Skeletal muscle cell (primary cell): Measurements from ENCODE around the gene LCA5.
A peak's percentile ranks its signal among the peaks of the same experiment; 100 is the strongest.
"Not testable (repeated sequence)": the region's sequence is repeated elsewhere in the genome, so short reads cannot be mapped to it uniquely, and the experiment has no call there.

ENCODE experiments used
- DNase-seq: peaks from one replicate; pipeline ENCODE4 v3.0.0-alpha.2; 2010; ENCODE audit warnings: low read depth
- H3K4me3 ChIP-seq: 2 replicates; pipeline ENCODE4 v1.5.1; 2011; ENCODE audit warnings: low read depth, mild to moderate bottlenecking, control low read depth, low read length, moderate library complexity

Gene LCA5

GRCh38 chr6:79536954-79537747, at the start of gene LCA5:
TSS of gene LCA5 (minus strand) at chr6:79537430. CDS start at chr6:79518894, 18,536 bp downstream.
- peak within 1 kb of the TSS; percentile 81 for H3K4me3 ChIP-seq
- DNase-seq, result peak; percentile 91

DNA sequence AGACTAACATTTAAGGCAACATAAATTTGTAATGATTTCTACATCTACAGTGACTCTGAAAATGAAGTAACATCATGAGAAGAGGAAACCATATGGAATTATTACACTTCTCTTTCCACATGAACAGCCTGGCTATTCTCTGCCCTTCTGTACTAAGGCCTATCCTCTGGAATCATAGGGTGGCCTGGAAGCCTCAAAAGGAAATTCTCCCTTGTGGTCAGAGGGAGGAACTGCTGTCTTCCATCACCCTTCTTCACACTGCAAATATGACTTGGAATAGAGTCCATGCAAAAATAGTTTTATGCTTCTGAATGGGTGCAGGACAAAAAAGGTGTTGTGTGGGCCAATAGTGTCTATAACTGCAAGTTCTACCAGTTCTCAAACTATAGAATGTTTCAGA, 49.3 kb upstream of the LCA5 start:
- no peak overlapping the region for H3K4me3 ChIP-seq
- DNase-seq, result no peak

GRCh38 chr6:79584332-79584731, 47.1 kb upstream of the LCA5 start:
- no peak for DNase-seq
- H3K4me3 ChIP-seq, result no peak overlapping the region

- H3K4me3 ChIP-seq, DNase-seq: not testable (repeated sequence)
Observed at GRCh38 chr6:79577926-79578325, 40.7 kb upstream of the LCA5 start.

- no peak overlapping the region for H3K4me3 ChIP-seq
- DNase-seq, result peak; percentile 47
Observed at GRCh38 chr6:79574630-79575225, 37.5 kb upstream of the LCA5 start.

DNA sequence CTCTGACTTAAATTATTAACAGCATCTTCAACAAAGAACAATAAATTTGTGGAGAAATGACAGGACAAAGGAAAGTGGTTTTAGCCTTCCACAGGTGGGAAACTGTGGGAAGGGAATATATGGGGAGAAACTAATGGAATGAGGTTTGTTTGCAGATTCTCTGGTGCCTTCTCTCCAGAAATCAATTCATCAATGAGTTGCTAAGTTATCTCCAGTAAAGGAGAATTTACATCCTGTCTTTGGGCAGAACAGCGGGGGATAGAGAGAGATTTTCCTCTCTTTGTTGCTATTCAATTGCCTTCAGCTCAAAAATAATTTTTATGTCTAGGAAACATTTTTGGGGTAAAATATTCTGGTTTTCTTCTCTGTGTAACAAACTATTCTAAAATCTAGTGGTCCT, 36.9 kb upstream of the LCA5 start:
- no peak overlapping the region for H3K4me3 ChIP-seq
- no peak for DNase-seq

- no peak overlapping the region for H3K4me3 ChIP-seq
- no peak for DNase-seq
Observed at GRCh38 chr6:79571030-79571367, 33.8 kb upstream of the LCA5 start.

- no peak overlapping the region for H3K4me3 ChIP-seq
- DNase-seq, result peak; percentile 46
Observed at GRCh38 chr6:79570129-79571029, 33.1 kb upstream of the LCA5 start.

DNA sequence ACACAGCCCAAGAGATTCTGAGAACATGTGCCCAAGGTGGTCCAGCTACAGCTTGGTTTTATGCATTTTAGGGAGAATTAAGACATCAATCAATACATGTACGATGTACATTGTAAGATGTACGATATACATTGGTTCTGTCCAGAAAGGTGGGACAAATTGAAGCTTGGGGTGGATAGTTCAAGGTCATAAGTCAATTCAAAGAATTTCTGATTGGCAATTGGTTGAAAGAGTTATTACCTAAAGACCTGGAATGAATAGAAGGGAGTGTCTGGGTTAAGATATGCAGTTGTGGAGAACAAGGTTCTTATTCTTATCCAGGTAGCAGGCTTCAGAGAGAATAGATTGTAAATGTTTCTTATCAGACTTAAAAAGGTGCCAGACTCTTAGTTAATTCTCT, 31.8 kb upstream of the LCA5 start:
- no peak for DNase-seq
- H3K4me3 ChIP-seq, result no peak overlapping the region

DNA sequence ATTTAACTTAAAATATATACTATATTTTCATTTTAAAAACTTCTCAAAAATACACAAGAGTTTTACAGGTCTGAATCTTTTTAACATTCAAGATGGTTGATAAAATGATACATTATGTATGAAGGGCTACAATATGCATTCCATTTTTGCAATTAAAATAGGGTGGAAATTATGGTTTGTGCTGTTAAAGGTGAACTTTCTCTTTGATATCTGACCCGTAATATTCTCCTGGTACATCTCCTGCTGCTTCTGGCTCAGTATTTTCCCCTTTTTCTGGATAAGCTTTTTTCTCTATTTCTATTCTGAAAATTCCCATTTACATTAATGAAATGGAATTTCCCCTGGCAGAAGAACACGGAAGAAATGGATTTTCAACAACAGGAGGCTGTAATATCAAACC, 27.4 kb upstream of the LCA5 start:
- H3K4me3 ChIP-seq, result no peak overlapping the region
- no peak for DNase-seq

- DNase-seq, result no peak
- no peak overlapping the region for H3K4me3 ChIP-seq
Observed at GRCh38 chr6:79559706-79560105, 22.5 kb upstream of the LCA5 start.

DNA sequence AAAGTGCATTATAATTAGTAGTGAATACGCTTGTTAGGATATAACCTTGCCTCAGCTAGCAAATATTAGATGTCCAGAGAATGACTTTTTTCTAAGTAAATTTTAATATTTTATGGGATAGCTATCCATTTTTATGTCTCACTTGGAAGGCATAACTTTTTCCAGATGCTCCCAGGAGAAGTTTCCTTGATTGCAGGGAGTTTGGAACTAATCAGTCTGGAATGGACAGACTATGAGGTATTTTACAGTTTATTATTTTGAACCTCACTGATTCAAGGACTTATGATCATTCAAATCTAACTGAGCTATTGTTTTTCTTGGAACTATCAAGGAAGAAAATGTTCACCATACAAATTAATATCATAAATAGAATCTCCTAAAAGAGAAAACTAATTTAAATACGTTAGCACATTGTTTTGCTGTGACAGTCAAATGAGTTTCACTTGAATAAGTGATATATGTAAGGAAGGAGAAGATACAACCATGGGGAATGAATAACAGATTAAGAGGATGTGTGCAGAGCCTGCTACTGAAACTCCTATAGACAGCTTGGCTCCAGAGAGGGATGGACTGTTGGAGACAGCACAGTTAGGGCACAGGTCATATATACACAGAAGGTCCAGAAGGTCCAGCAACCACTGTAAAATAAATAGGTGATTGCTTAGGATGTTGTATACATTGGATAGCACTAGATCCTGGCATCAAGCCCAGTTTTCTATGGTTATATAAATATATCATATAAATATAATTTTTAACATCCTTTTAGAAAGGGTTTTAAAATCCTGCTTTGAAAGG, 20.6 kb upstream of the LCA5 start:
- DNase-seq, result no peak
- no peak overlapping the region for H3K4me3 ChIP-seq

DNA sequence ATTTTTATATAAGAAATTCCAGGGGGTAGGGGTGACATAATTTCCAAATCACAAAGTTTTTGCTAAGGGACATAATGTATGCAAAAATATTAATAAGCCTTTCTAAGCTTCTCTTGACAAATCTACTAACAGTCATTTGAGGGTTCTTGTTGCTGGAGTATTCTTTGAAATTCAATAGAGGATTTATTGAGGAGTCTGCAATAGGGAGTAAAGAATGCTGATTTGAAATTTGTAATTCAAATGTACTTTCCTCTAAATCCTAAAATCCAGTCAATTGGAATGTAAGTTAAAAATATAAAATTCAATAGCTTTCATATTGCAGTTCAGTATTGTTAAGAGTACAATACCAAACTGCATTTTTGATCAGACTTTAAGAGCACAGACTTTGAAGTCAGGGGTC, 17.1 kb upstream of the LCA5 start:
- no peak overlapping the region for H3K4me3 ChIP-seq
- DNase-seq, result no peak

DNA sequence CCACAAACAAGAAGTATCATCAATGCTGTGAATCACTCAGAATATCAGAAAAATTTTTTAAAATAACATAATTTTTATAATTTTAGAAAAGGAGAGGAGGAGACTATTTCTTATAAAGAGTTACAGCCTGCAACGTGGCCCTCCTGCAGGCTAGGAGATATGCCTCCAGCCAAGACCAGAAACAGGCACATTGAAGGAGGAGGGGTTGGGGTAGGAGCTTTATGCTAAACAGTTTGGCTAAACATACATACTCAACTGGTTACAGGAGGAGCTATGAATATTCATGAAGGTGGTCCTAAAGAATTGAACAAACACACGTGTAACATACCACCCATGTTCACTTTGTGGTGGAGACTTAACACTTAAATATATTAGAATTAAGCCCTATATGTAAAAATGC, 14.2 kb upstream of the LCA5 start:
- no peak overlapping the region for H3K4me3 ChIP-seq
- DNase-seq, result no peak

- H3K4me3 ChIP-seq, result no peak overlapping the region
- no peak for DNase-seq
Observed at GRCh38 chr6:79548304-79548703, 11.1 kb upstream of the LCA5 start.

DNA sequence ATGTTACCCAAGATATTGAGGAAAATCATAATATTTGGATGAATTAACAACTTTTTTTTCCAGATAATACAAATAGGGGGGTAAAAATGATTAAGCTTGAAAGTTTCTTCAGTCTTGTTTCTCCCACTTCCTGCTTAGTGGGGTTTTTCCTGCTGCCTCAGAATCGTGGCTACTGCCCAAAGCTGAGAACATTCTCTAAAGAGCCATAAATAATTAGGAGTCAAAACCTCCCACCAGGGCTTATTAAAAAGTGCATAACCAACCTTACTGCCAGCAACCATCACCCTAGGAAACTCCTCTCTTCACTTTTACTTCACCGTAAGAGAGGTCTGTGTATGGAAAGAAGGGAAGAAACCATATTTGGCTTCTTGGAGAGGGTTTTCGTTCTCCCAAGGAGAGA, 9.0 kb upstream of the LCA5 start:
- H3K4me3 ChIP-seq, result no peak overlapping the region
- DNase-seq, result peak; percentile 31

- DNase-seq, result peak; percentile 98
- no peak overlapping the region for H3K4me3 ChIP-seq
Observed at GRCh38 chr6:79544939-79545450, 7.8 kb upstream of the LCA5 start.

GRCh38 chr6:79544299-79544927, 7.2 kb upstream of the LCA5 start:
- DNase-seq, result peak; percentile 19
- no peak overlapping the region for H3K4me3 ChIP-seq

DNA sequence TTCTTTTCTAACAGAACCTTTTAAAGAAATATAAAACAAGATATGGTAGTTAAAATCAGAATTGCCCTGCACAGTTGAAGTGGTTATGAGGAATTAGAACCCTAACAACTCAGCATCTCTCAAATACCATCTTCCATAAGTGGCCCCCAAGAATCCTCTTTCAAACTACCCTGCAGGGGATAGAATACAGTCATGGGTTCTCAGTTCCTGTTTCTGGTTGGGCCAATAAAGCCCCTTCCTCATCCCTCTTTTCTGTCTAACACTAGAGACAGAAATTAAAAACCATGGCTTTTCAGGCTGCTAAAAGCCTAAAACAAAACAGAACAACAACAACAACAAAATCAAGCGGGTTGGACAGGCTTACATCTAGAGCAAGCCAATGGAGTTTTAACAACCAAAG, 6.7 kb upstream of the LCA5 start:
- no peak for DNase-seq

More for the DNA sequence above, 6.7 kb upstream of the LCA5 start:
- no peak overlapping the region for H3K4me3 ChIP-seq
